ENCODE results near the gene SASS6. TPM values are rescaled to one million over a fixed set of nuclear protein-coding genes. Genes with fewer than 3 reads are reported as not detected.
"Not testable (repeated sequence)": the region's sequence is repeated elsewhere in the genome, so short reads cannot be mapped to it uniquely, and the experiment has no call there.

Gene SASS6
- total RNA-seq, 4 donors from 2014 or later = 2.1 to 3.8 (median 2.4) TPM

GRCh38 chr1:100051401-100051800 lies 81.3 kb downstream of the SASS6 start:
- DNase-seq (ENCODE audit: low spot score in 2 of 2) = no peak
- H3K36me3 ChIP-seq = peaks cover 6% of the 10 kb centered on the region
- H3K27me3 ChIP-seq = no peaks in the 10 kb centered on the region
- H3K27ac ChIP-seq = no peak overlapping the region
- WGBS = 73% methylated on average over 4 of the region's 4 CpGs
- H3K4me3 ChIP-seq = no peak overlapping the region
- TF ChIP-seq POLR2AphosphoS5 (IDR thresholded peaks at IDR 0.05) = no peak
- TF ChIP-seq POLR2A (IDR thresholded peaks at IDR 0.05) = no peak
- TF ChIP-seq CTCF (IDR thresholded peaks at IDR 0.05) = no peak
- no peak for TF ChIP-seq EP300 (IDR thresholded peaks at IDR 0.05)
- H3K9me3 ChIP-seq = no peaks in the 10 kb centered on the region
- H3K4me1 ChIP-seq = peaks cover 12% of the 10 kb centered on the region

- Histone ChIP-seq H3K9me3 (no peaks in the 10 kb centered on the region), H3K27ac (no peak overlapping the region), H3K4me1 (peaks cover 12% of the 10 kb centered on the region), H3K27me3 (no peaks in the 10 kb centered on the region), H3K4me3 (no peak overlapping the region), H3K36me3 (peaks cover 6% of the 10 kb centered on the region)
- 54% methylated on average over 4 of the region's 4 CpGs for WGBS
- no peak for DNase-seq (ENCODE audit: low spot score in 2 of 2)
- TF ChIP-seq CTCF (IDR thresholded peaks at IDR 0.05) = no peak
- TF ChIP-seq EP300 (IDR thresholded peaks at IDR 0.05) = no peak
- TF ChIP-seq POLR2AphosphoS5 (IDR thresholded peaks at IDR 0.05) = no peak
- no peak for TF ChIP-seq POLR2A (IDR thresholded peaks at IDR 0.05)
Observed at GRCh38 chr1:100050139-100050538, 82.6 kb downstream of the SASS6 start.

- peaks cover 17% of the 10 kb centered on the region for H3K4me1 ChIP-seq
- H3K9me3 ChIP-seq; H3K36me3 ChIP-seq; H3K27me3 ChIP-seq; H3K27ac ChIP-seq; H3K4me3 ChIP-seq; DNase-seq (ENCODE audit: low spot score in 2 of 2): not testable (repeated sequence)
- 83% methylated on average over 11 of the region's 11 CpGs for WGBS
Observed at GRCh38 chr1:100047235-100047708, 85.5 kb downstream of the SASS6 start.

DNA sequence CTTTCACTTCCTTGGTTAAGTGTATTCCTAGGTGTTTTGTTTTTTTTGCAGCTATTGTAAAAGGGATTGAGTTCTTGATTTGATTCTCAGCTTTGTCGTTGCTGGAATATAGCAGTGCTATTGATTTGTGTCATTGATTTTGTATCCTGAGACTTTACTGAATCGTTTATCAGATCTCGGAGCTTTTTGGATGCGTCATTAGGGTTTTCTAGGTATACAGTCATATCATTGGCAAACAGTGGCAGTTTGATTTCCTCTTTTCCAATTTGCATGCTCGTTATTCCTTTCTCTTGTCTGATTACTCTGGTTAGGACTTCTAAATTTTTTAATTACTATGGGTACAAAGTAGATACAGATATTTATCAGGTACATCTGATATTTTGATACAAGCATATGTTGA lies 87.5 kb downstream of the SASS6 start:
- TF ChIP-seq EP300 (IDR thresholded peaks at IDR 0.05) = no peak
- Histone ChIP-seq H3K9me3 (no peaks in the 10 kb centered on the region), H3K4me1 (peaks cover 27% of the 10 kb centered on the region), H3K36me3 (no peaks in the 10 kb centered on the region), H3K4me3 (no peak overlapping the region), H3K27ac (no peak overlapping the region), H3K27me3 (no peaks in the 10 kb centered on the region)
- DNase-seq (ENCODE audit: low spot score in 2 of 2) = no peak
- 91% methylated on average over 5 of the region's 5 CpGs for WGBS

DNA sequence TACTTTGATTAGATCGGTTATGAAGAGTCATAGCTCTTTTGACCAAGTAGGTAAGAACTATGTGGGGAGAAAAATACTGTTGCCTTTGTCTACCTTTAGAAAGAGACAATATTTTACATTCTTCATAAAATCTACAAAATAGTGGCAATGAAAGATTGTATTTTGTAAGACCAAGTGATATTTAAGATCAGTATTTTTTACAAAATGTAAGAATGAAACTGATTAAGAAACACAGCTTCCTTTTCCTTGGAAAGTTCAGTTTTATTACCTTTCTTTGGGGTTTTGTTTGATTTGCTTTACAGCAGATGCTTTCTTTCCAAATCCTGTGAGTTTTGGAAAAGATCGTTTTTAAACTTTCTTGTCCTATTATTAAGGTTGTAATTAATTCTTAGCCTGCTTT lies 93.1 kb downstream of the SASS6 start:
- TF ChIP-seq EP300 (IDR thresholded peaks at IDR 0.05) = no peak
- no peak for TF ChIP-seq CTCF (IDR thresholded peaks at IDR 0.05)
- TF ChIP-seq POLR2A (IDR thresholded peaks at IDR 0.05) = no peak
- TF ChIP-seq POLR2AphosphoS5 (IDR thresholded peaks at IDR 0.05) = no peak
- 9% methylated on average over 2 of the region's 2 CpGs for WGBS
- peak overlapping the region; percentile 92 for H3K4me3 ChIP-seq
- no peaks in the 10 kb centered on the region for H3K9me3 ChIP-seq
- peaks cover 39% of the 10 kb centered on the region for H3K4me1 ChIP-seq
- no peaks in the 10 kb centered on the region for H3K27me3 ChIP-seq
- DNase-seq (ENCODE audit: low spot score in 2 of 2) = no peak
- H3K36me3 ChIP-seq = no peaks in the 10 kb centered on the region
- no peak overlapping the region for H3K27ac ChIP-seq

DNA sequence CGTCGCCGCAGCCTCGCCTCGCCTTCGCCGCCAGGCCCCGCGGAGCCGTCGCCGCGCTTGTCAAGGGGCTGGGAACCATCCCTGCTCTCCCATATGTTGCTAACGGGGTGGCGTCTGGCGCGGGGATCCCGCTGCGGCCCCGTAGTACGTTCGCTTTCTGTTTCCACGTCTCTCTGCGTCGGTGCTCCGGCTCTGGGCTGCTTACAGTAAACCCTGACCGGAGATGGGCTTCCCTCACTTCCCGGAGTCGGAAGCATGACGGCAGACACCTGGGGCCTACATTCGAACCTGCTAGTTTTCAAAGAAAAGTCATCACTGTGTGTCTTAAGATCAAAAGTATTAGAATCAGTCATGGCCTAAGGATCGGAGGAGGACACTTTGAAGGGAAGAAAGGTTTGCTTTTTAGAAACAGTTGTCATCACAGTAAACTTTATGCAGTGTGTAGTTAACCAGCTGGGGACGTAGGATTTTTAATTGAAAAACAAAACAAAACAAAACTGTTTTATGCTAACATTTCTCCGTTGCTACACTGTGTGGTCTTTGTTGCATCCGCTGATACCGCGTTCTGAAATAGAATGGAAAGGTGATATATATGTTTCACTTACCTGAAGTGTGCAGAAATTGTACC lies 94.0 kb downstream of the SASS6 start:
- TF ChIP-seq POLR2AphosphoS5 (IDR thresholded peaks at IDR 0.05) = peak in 1 of 3 donors; percentile 64
- no peak for TF ChIP-seq CTCF (IDR thresholded peaks at IDR 0.05)
- TF ChIP-seq POLR2A (IDR thresholded peaks at IDR 0.05) = peak in 1 of 2 donors; percentile 36
- Histone ChIP-seq H3K27ac (peak overlapping the region; percentile 98), H3K27me3 (no peaks in the 10 kb centered on the region), H3K4me1 (peaks cover 39% of the 10 kb centered on the region), H3K9me3 (no peaks in the 10 kb centered on the region), H3K4me3 (peak overlapping the region; percentile 92), H3K36me3 (no peaks in the 10 kb centered on the region)
- peak; percentile 79 to 88 for DNase-seq (ENCODE audit: low spot score in 2 of 2)
- under 1% methylated on average over 37 of the region's 37 CpGs for WGBS

Data from suprapubic skin (tissue), 4 donors.